ENCODE data around the gene KCNK6.
"Not testable (repeated sequence)": the region's sequence is repeated elsewhere in the genome, so short reads cannot be mapped to it uniquely, and the experiment has no call there.

The KCNK6 gene

GRCh38 chr19:38361633-38362075, 42.0 kb downstream of the KCNK6 start:
- H3K4me3 ChIP-seq (ENCODE audit: low read length): peak overlapping the region; percentile 71
- H3K27me3 ChIP-seq (ENCODE audit: control insufficient read depth, insufficient read depth, low read length): peaks cover 10% of the 10 kb centered on the region
- no peaks in the 10 kb centered on the region for H3K4me1 ChIP-seq (ENCODE audit: control insufficient read depth, insufficient read depth, low read length)
- H3K27ac ChIP-seq (ENCODE audit: low read depth, low read length): no peak overlapping the region
- no peak overlapping the region for H3K9ac ChIP-seq (ENCODE audit: low read length)
- H3K36me3 ChIP-seq (ENCODE audit: control insufficient read depth, insufficient read depth, low read length): no peaks in the 10 kb centered on the region

DNA sequence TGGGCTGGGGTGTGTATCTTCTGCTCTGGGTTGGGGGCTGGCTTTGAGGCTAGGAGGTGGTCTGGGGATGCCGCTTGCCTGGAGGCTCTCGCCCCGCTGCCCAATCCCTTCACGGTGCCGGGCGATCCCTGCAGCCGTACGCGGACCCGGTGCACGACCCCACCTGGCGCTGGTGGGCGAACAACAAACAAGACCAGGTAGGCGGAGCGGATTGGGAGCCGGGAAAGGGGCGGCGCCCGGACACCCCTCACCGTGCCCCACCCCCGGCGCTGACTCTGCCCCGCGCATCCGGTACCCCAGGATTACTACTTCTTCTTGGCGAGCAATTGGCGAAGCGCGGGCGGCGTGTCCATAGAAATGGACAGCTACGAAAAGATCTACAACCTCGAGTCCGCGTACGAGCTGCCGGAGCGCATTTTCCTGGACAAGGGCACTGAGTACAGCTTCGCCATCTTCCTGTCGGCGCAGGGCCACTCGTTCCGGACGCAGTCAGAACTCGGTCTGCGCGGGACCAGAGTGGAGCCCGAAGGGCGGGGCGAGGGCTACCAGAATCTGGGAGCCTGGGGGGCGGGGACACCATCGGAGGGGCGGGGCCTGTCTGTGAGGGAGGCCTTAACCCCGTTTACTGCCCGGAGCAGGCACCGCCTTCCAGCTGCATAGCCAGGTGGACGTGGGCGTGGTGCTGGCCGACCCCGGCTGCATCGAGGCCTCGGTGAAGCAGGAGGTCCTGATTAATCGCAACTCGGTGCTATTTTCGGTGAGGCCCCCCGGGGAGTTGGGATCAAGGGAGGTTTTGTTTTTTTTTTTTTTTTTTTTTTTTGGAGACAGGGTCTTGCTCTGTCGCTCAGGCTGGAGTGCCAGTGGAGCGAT, 42.7 kb downstream of the KCNK6 start:
- Histone ChIP-seq H3K9ac (ENCODE audit: low read length) (no peak overlapping the region), H3K36me3 (ENCODE audit: control insufficient read depth, insufficient read depth, low read length) (no peaks in the 10 kb centered on the region), H3K4me1 (ENCODE audit: control insufficient read depth, insufficient read depth, low read length) (no peaks in the 10 kb centered on the region), H3K27me3 (ENCODE audit: control insufficient read depth, insufficient read depth, low read length) (peaks cover 9% of the 10 kb centered on the region), H3K27ac (ENCODE audit: low read depth, low read length) (no peak overlapping the region), H3K4me3 (ENCODE audit: low read length) (peak overlapping the region; percentile 71)

DNA sequence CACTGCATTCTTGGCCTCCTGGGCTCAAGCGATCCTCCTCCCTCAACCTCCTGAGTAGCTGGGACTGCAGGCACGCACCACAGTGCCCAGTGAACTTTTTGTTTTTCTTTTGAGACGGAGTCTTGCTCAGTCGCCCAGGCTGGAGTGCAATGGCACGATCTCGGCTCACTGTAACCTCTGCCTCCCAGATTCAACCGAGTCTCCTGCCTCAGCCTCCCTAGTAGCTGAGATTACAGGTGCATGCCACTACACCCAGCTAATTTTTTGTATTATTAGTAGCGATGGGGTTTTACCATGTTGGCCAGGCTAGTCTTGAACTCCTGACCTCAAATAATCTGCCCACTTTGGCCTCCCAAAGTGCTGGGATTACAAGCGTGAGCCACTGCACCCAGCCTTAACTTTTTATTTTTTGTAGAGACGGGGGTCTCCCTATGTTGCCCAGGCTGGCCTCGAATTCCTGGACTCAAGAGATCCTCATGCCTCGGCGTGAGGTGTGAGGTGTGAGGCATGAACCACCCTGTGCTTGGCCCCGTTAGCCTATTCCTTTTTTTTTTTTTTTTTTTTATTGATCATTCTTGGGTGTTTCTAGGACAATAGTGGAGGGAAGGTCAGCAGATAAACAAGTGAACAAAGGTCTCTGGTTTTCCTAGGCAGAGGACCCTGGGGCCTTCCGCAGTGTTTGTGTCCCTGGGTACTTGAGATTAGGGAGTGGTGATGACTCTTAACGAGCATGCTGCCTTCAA, 43.5 kb downstream of the KCNK6 start:
- not testable (repeated sequence) for H3K36me3 ChIP-seq (ENCODE audit: control insufficient read depth, insufficient read depth, low read length); H3K4me1 ChIP-seq (ENCODE audit: control insufficient read depth, insufficient read depth, low read length); H3K27ac ChIP-seq (ENCODE audit: low read depth, low read length); H3K9ac ChIP-seq (ENCODE audit: low read length)
- Histone ChIP-seq H3K27me3 (ENCODE audit: control insufficient read depth, insufficient read depth, low read length) (peaks cover 12% of the 10 kb centered on the region), H3K4me3 (ENCODE audit: low read length) (peak overlapping the region; percentile 71)

DNA sequence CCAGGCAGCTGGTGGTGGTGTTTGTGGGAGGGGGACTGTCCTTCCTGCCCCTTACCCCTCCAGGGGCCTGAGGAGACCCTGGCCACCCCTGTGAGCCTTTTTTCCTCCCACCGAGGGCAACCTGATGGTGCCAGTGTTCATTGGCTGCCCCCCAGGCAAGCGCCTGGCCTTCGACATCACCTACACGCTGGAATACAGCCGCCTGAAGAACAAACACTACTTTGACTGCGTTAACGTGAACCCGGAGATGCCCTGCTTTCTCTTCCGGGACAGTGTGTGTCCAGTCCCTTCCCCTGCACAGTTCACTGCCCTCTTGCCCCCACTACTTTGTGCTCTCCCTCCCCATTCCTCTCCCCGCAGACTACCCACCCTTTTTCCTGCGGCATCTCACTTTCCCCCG, 47.4 kb downstream of the KCNK6 start:
- H3K27ac ChIP-seq (ENCODE audit: low read depth, low read length): no peak overlapping the region
- H3K36me3 ChIP-seq (ENCODE audit: control insufficient read depth, insufficient read depth, low read length): no peaks in the 10 kb centered on the region
- H3K9ac ChIP-seq (ENCODE audit: low read length): no peak overlapping the region
- no peak overlapping the region for H3K4me3 ChIP-seq (ENCODE audit: low read length)
- H3K4me1 ChIP-seq (ENCODE audit: control insufficient read depth, insufficient read depth, low read length): no peaks in the 10 kb centered on the region
- peaks cover 3% of the 10 kb centered on the region for H3K27me3 ChIP-seq (ENCODE audit: control insufficient read depth, insufficient read depth, low read length)

- Histone ChIP-seq H3K27me3 (ENCODE audit: control insufficient read depth, insufficient read depth, low read length) (peaks cover 3% of the 10 kb centered on the region), H3K4me1 (ENCODE audit: control insufficient read depth, insufficient read depth, low read length) (no peaks in the 10 kb centered on the region), H3K36me3 (ENCODE audit: control insufficient read depth, insufficient read depth, low read length) (no peaks in the 10 kb centered on the region), H3K9ac (ENCODE audit: low read length) (no peak overlapping the region), H3K4me3 (ENCODE audit: low read length) (no peak overlapping the region), H3K27ac (ENCODE audit: low read depth, low read length) (no peak overlapping the region)
Observed at GRCh38 chr19:38369584-38369983, 49.9 kb downstream of the KCNK6 start.

GRCh38 chr19:38370299-38370698, 50.7 kb downstream of the KCNK6 start:
- H3K27me3 ChIP-seq (ENCODE audit: control insufficient read depth, insufficient read depth, low read length): peaks cover 3% of the 10 kb centered on the region
- H3K27ac ChIP-seq (ENCODE audit: low read depth, low read length): no peak overlapping the region
- no peak overlapping the region for H3K9ac ChIP-seq (ENCODE audit: low read length)
- H3K4me1 ChIP-seq (ENCODE audit: control insufficient read depth, insufficient read depth, low read length): peaks cover 2% of the 10 kb centered on the region
- no peaks in the 10 kb centered on the region for H3K36me3 ChIP-seq (ENCODE audit: control insufficient read depth, insufficient read depth, low read length)
- H3K4me3 ChIP-seq (ENCODE audit: low read length): no peak overlapping the region

- Histone ChIP-seq H3K9ac (ENCODE audit: low read length) (no peak overlapping the region), H3K27ac (ENCODE audit: low read depth, low read length) (no peak overlapping the region), H3K4me3 (ENCODE audit: low read length) (no peak overlapping the region), H3K4me1 (ENCODE audit: control insufficient read depth, insufficient read depth, low read length) (peaks cover 10% of the 10 kb centered on the region), H3K27me3 (ENCODE audit: control insufficient read depth, insufficient read depth, low read length) (peaks cover 3% of the 10 kb centered on the region), H3K36me3 (ENCODE audit: control insufficient read depth, insufficient read depth, low read length) (peaks cover under 1% of the 10 kb centered on the region)
Observed at GRCh38 chr19:38371081-38371480, 51.4 kb downstream of the KCNK6 start.

GRCh38 chr19:38373907-38374331, 54.3 kb downstream of the KCNK6 start:
- Histone ChIP-seq H3K27me3 (ENCODE audit: control insufficient read depth, insufficient read depth, low read length) (no peaks in the 10 kb centered on the region), H3K4me3 (ENCODE audit: low read length) (peak overlapping the region; percentile 67), H3K9ac (ENCODE audit: low read length) (no peak overlapping the region), H3K36me3 (ENCODE audit: control insufficient read depth, insufficient read depth, low read length) (peaks cover 9% of the 10 kb centered on the region), H3K4me1 (ENCODE audit: control insufficient read depth, insufficient read depth, low read length) (peaks cover 14% of the 10 kb centered on the region), H3K27ac (ENCODE audit: low read depth, low read length) (peak overlapping the region; percentile 90)

- peak within 1 kb of the TSS; percentile 97 for H3K4me3 ChIP-seq (ENCODE audit: low read length)
- H3K27me3 ChIP-seq (ENCODE audit: control insufficient read depth, insufficient read depth, low read length): no peaks in the 10 kb centered on the region
- H3K4me1 ChIP-seq (ENCODE audit: control insufficient read depth, insufficient read depth, low read length): peaks cover 14% of the 10 kb centered on the region
- H3K36me3 ChIP-seq (ENCODE audit: control insufficient read depth, insufficient read depth, low read length): peaks cover 15% of the 10 kb centered on the region
- H3K27ac ChIP-seq (ENCODE audit: low read depth, low read length): peak within 1 kb of the TSS; percentile 90
- peak within 1 kb of the TSS; percentile 81 for H3K9ac ChIP-seq (ENCODE audit: low read length)
Observed at GRCh38 chr19:38374332-38375097, 54.9 kb downstream of the KCNK6 start, which contains the start of gene PSMD8. TSS of gene PSMD8 (plus strand) at chr19:38374571. CDS start at chr19:38374602, 31 bp downstream.

- Histone ChIP-seq H3K4me3 (ENCODE audit: low read length) (peak overlapping the region; percentile 97), H3K27me3 (ENCODE audit: control insufficient read depth, insufficient read depth, low read length) (no peaks in the 10 kb centered on the region)
Observed at GRCh38 chr19:38375098-38375493, 55.5 kb downstream of the KCNK6 start.

DNA sequence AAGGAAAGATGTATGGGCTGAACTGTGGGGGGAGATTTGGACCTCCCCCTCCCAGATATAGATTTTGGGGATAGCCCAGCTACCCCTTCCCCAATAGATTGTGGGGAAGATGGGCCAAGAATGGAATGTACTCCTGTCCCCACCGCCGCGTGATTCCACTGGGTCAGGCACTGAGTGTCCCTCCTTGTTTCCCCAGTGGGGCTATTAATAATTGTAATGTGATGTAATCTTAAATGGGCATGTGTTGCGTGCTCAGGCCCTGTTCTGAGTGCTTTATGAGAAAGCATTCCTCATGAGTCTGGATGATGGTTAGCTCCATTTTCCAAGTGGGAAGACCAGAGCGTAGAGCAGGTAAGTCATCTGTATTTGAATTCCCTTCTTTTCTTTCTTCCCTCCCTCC, 56.1 kb downstream of the KCNK6 start:
- Histone ChIP-seq H3K9ac (ENCODE audit: low read length) (no peak overlapping the region), H3K27me3 (ENCODE audit: control insufficient read depth, insufficient read depth, low read length) (no peaks in the 10 kb centered on the region), H3K36me3 (ENCODE audit: control insufficient read depth, insufficient read depth, low read length) (peaks cover 17% of the 10 kb centered on the region), H3K4me3 (ENCODE audit: low read length) (peak overlapping the region; percentile 97), H3K27ac (ENCODE audit: low read depth, low read length) (no peak overlapping the region), H3K4me1 (ENCODE audit: control insufficient read depth, insufficient read depth, low read length) (peaks cover 14% of the 10 kb centered on the region)

More at GRCh38 chr19:38375098-38375493, 55.5 kb downstream of the KCNK6 start:
- Histone ChIP-seq H3K4me1 (ENCODE audit: control insufficient read depth, insufficient read depth, low read length) (peaks cover 14% of the 10 kb centered on the region), H3K36me3 (ENCODE audit: control insufficient read depth, insufficient read depth, low read length) (peaks cover 17% of the 10 kb centered on the region), H3K9ac (ENCODE audit: low read length) (peak overlapping the region; percentile 81), H3K27ac (ENCODE audit: low read depth, low read length) (peak overlapping the region; percentile 90)

DNA sequence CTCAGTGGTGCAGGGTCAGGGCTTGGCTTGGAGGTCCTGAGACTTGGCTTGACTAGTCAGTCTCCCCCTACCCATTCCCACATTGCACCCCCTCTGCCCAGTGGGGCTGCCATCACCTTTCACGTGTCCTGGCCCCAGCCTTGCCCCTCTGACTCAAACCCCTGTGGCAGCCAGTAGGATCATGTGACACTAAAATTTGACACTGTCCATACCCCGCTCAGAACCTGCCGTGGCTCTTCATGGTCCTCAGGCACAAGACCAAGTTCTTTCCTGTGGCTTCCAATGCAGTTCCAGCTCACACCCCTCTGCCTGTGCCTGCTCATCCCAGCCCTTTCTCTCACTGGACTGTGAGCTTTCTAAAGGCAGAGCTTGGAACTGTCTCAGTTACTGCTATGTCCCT, 56.9 kb downstream of the KCNK6 start:
- Histone ChIP-seq H3K36me3 (ENCODE audit: control insufficient read depth, insufficient read depth, low read length) (peaks cover 24% of the 10 kb centered on the region), H3K27ac (ENCODE audit: low read depth, low read length) (no peak overlapping the region), H3K4me1 (ENCODE audit: control insufficient read depth, insufficient read depth, low read length) (peaks cover 14% of the 10 kb centered on the region), H3K9ac (ENCODE audit: low read length) (no peak overlapping the region), H3K27me3 (ENCODE audit: control insufficient read depth, insufficient read depth, low read length) (no peaks in the 10 kb centered on the region), H3K4me3 (ENCODE audit: low read length) (no peak overlapping the region)
